Muscle layer of duodenum (tissue), 2 donors: ENCODE results near the gene ELOVL7.

ENCODE experiments used
- H3K27ac ChIP-seq: one replicate; pipeline ENCODE4 v1.7.0; 2013; ENCODE audit warnings: mild to moderate bottlenecking, low read length
- H3K27me3 ChIP-seq: one replicate; pipeline ENCODE4 v1.7.0; 2013; ENCODE audit warnings: low read depth, mild to moderate bottlenecking, control low read depth, low read length
- H3K36me3 ChIP-seq, 2 donors: one replicate each; pipeline ENCODE4 v1.7.0; 2013; ENCODE audit warnings: low read length in 2 of 2, control low read depth in 1 of 2, mild to moderate bottlenecking in 1 of 2; ENCODE audit not compliant: insufficient read depth in 2 of 2, control insufficient read depth in 1 of 2
- H3K4me1 ChIP-seq, 2 donors: one replicate each; pipeline ENCODE4 v1.7.0; 2013; ENCODE audit warnings: low read length in 2 of 2, mild to moderate bottlenecking in 2 of 2, control low read depth in 1 of 2, moderate library complexity in 1 of 2; ENCODE audit not compliant: insufficient read depth in 2 of 2, control insufficient read depth in 1 of 2
- H3K4me3 ChIP-seq, 2 donors: one replicate each; pipeline ENCODE4 v1.7.0; 2013; ENCODE audit warnings: low read length in 2 of 2, low read depth in 1 of 2, mild to moderate bottlenecking in 1 of 2
- H3K9me3 ChIP-seq, 2 donors: one replicate each; pipeline ENCODE4 v1.7.0; 2013; ENCODE audit warnings: low read length in 2 of 2, control low read depth in 1 of 2, mild to moderate bottlenecking in 1 of 2; ENCODE audit not compliant: control insufficient read depth in 1 of 2
- donor health status: healthy.

ELOVL7 gene

GRCh38 chr5:60789551-60789950 is 54.5 kb downstream of the ELOVL7 start:
- Histone ChIP-seq H3K4me3 (no peak overlapping the region), H3K36me3 (no peaks in the 10 kb centered on the region), H3K9me3 (no peaks in the 10 kb centered on the region), H3K27ac (no peak overlapping the region), H3K4me1 (no peaks in the 10 kb centered on the region), H3K27me3 (no peaks in the 10 kb centered on the region)

- H3K27me3 ChIP-seq, result no peaks in the 10 kb centered on the region
- H3K27ac ChIP-seq, result no peak overlapping the region
- H3K36me3 ChIP-seq, result no peaks in the 10 kb centered on the region
- no peak overlapping the region for H3K4me3 ChIP-seq
- H3K4me1 ChIP-seq, result no peaks in the 10 kb centered on the region
- no peaks in the 10 kb centered on the region for H3K9me3 ChIP-seq
Measured at GRCh38 chr5:60788863-60789513, 55.1 kb downstream of the ELOVL7 start.

- Histone ChIP-seq H3K4me3 (no peak overlapping the region), H3K4me1 (no peaks in the 10 kb centered on the region), H3K9me3 (no peaks in the 10 kb centered on the region), H3K27ac (no peak overlapping the region), H3K36me3 (no peaks in the 10 kb centered on the region), H3K27me3 (no peaks in the 10 kb centered on the region)
Measured at GRCh38 chr5:60779466-60779865, 64.6 kb downstream of the ELOVL7 start.

GRCh38 chr5:60776343-60776742 is 67.7 kb downstream of the ELOVL7 start:
- Histone ChIP-seq H3K36me3 (no peaks in the 10 kb centered on the region), H3K27ac (no peak overlapping the region), H3K9me3 (no peaks in the 10 kb centered on the region), H3K4me3 (no peak overlapping the region), H3K27me3 (no peaks in the 10 kb centered on the region), H3K4me1 (no peaks in the 10 kb centered on the region)

GRCh38 chr5:60765019-60765709 is 78.9 kb downstream of the ELOVL7 start:
- Histone ChIP-seq H3K27me3 (no peaks in the 10 kb centered on the region), H3K27ac (no peak overlapping the region), H3K36me3 (no peaks in the 10 kb centered on the region), H3K4me3 (no peak overlapping the region), H3K4me1 (no peaks in the 10 kb centered on the region), H3K9me3 (no peaks in the 10 kb centered on the region)

GRCh38 chr5:60763061-60763460 is 81.0 kb downstream of the ELOVL7 start:
- no peaks in the 10 kb centered on the region for H3K4me1 ChIP-seq
- H3K4me3 ChIP-seq, result no peak overlapping the region
- no peaks in the 10 kb centered on the region for H3K9me3 ChIP-seq
- H3K27me3 ChIP-seq, result no peaks in the 10 kb centered on the region
- H3K27ac ChIP-seq, result no peak overlapping the region
- H3K36me3 ChIP-seq, result no peaks in the 10 kb centered on the region

GRCh38 chr5:60754495-60754894 is 89.6 kb downstream of the ELOVL7 start:
- H3K4me1 ChIP-seq, result no peaks in the 10 kb centered on the region
- H3K36me3 ChIP-seq, result no peaks in the 10 kb centered on the region
- H3K4me3 ChIP-seq, result no peak overlapping the region
- H3K9me3 ChIP-seq, result no peaks in the 10 kb centered on the region
- no peak overlapping the region for H3K27ac ChIP-seq
- no peaks in the 10 kb centered on the region for H3K27me3 ChIP-seq

- H3K4me1 ChIP-seq, result no peaks in the 10 kb centered on the region
- no peak overlapping the region for H3K4me3 ChIP-seq
- no peak overlapping the region for H3K27ac ChIP-seq
- H3K9me3 ChIP-seq, result peaks cover 0 to 6% of the 10 kb centered on the region in 2 donors
- H3K36me3 ChIP-seq, result no peaks in the 10 kb centered on the region
- H3K27me3 ChIP-seq, result no peaks in the 10 kb centered on the region
Measured at GRCh38 chr5:60744682-60745081, 99.4 kb downstream of the ELOVL7 start.

- no peak overlapping the region for H3K27ac ChIP-seq
- no peak overlapping the region for H3K4me3 ChIP-seq
- no peaks in the 10 kb centered on the region for H3K27me3 ChIP-seq
Measured at GRCh38 chr5:60743511-60744314, 100.4 kb downstream of the ELOVL7 start.

GRCh38 chr5:60740322-60740721 is 103.7 kb downstream of the ELOVL7 start:
- no peaks in the 10 kb centered on the region for H3K27me3 ChIP-seq
- no peak overlapping the region for H3K4me3 ChIP-seq
- H3K4me1 ChIP-seq, result no peaks in the 10 kb centered on the region
- H3K9me3 ChIP-seq, result peaks cover 0 to 2% of the 10 kb centered on the region in 2 donors
- no peaks in the 10 kb centered on the region for H3K36me3 ChIP-seq
- H3K27ac ChIP-seq, result no peak overlapping the region

More at GRCh38 chr5:60743511-60744314, 100.4 kb downstream of the ELOVL7 start:
- no peaks in the 10 kb centered on the region for H3K4me1 ChIP-seq
- H3K36me3 ChIP-seq, result no peaks in the 10 kb centered on the region
- peaks cover 0 to 4% of the 10 kb centered on the region in 2 donors for H3K9me3 ChIP-seq

- no peaks in the 10 kb centered on the region for H3K4me1 ChIP-seq
- H3K27me3 ChIP-seq, result no peaks in the 10 kb centered on the region
Measured at GRCh38 chr5:60738933-60739332, 105.1 kb downstream of the ELOVL7 start.

More at GRCh38 chr5:60738933-60739332, 105.1 kb downstream of the ELOVL7 start:
- Histone ChIP-seq H3K9me3 (peaks cover 0 to 2% of the 10 kb centered on the region in 2 donors), H3K27ac (no peak overlapping the region), H3K4me3 (no peak overlapping the region), H3K36me3 (no peaks in the 10 kb centered on the region)
